Esophagus squamous epithelium (tissue), 5 donors: ENCODE data around the gene KCNMA1. TPM values are rescaled to one million over a fixed set of nuclear protein-coding genes. Genes with fewer than 3 reads are reported as not detected.

Experiments
- DNase-seq: peaks from one replicate; lab custom pipeline; 2025; lab: John Stamatoyannopoulos, UW
- H3K27ac ChIP-seq, 4 donors: fragments of 200-600 bp; sonication (generic); one replicate each; pipeline ENCODE4 v1.5.1; 2016 to 2019; ENCODE audit warnings: mild to moderate bottlenecking in 1 of 4
- H3K27me3 ChIP-seq, 4 donors: fragments of 200-600 bp; sonication (generic); 1 replicate in 3 of 4; 2 replicates in 1 of 4; pipeline versions ENCODE4 v1.5.1 to v1.6.0; 2017 to 2021; ENCODE audit warnings: antibody characterized with exemption in 1 of 4
- H3K36me3 ChIP-seq, 3 donors: fragments of 200-600 bp; sonication (generic); one replicate each; pipeline ENCODE4 v1.5.1; 2016 to 2019
- H3K4me1 ChIP-seq, 3 donors: fragments of 200-600 bp; sonication (generic); one replicate each; pipeline ENCODE4 v1.5.1; 2017 to 2019
- H3K4me3 ChIP-seq, 4 donors: fragments of 200-600 bp; sonication (generic); 1 replicate in 3 of 4; 2 replicates in 1 of 4; pipeline ENCODE4 v1.5.1; 2016 to 2019; ENCODE audit warnings: mild to moderate bottlenecking in 2 of 4, moderate library complexity in 1 of 4
- H3K9me3 ChIP-seq, 3 donors: fragments of 200-600 bp; sonication (generic); one replicate each; pipeline ENCODE4 v1.5.1; 2016 to 2019
- POLR2A ChIP-seq, 4 donors: fragments of 450-650 bp; IDR thresholded peaks; one replicate each; pipeline ENCODE4 v1.6.1; 2017; ENCODE audit warnings: antibody characterized with exemption in 4 of 4, mild to moderate bottlenecking in 4 of 4, moderate library complexity in 3 of 4
- WGBS, 2 donors: methylation state at CpG; one replicate each; pipeline ENCODE4 v1.1.5; 2018; 5-methylcytosine and 5-hydroxymethylcytosine counted together
- intact Hi-C: fragments of 100-400 bp; cut with DNase I; formaldehyde crosslinking; loops from one replicate; pipeline ENCODE4 v1.15.0; 2022
- total RNA-seq, 4 donors: library from RNA; depleted of rRNA; stranded (reverse); fragments of >200 nt; gene quantifications; one replicate each; pipeline ENCODE4 v1.1.0, GENCODE V29; 2016
- TF ChIP-seq, protein P1 (sequence below), 6 experiments: fragments of 450-650 bp in 4 of 6; fragments of 200-600 bp in 2 of 6; sonication (generic) in 2 of 6; IDR thresholded peaks; one replicate each; pipeline ENCODE4 v1.5.1; 2016 to 2019; ENCODE audit warnings: antibody characterized with exemption in 6 of 6, mild to moderate bottlenecking in 4 of 6, moderate library complexity in 4 of 6
- donor health status: DM: yes; HTN: yes; CAD: no.

KCNMA1 gene
- total RNA-seq, 4 donors from 2014 or later = 7.5 to 74.2 (median 18.0) TPM

DNA sequence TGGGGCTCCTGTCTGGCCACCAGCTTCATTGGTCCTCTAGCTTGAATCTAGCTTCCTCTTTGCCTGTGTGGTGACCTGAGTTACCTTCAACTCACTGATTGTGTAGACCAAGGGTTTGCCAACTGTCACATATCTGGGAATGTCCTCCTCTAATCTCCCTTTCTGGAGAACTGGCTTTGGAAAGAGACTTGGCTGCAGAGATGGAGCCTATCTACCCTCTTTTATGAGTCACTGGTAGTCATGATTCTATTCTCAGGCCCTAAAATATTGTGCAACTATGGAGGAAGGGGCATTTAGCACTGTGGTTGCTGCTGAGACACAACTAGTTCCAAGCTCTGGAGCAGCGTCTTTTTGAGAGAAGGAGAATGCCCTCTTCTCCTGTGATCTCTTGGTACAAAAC is 691.3 kb downstream of the KCNMA1 start:
- WGBS, 2 donors = 71 to 92% methylated on average over 1 of the region's 1 CpG
- intact Hi-C loops = no loop called here
- Histone ChIP-seq H3K36me3 (peaks cover 0 to 14% (median 0%) of the 10 kb centered on the region in 3 donors), H3K4me1 (no peaks in the 10 kb centered on the region), H3K4me3 (no peak overlapping the region), H3K27me3 (no peaks in the 10 kb centered on the region), H3K27ac (no peak overlapping the region), H3K9me3 (no peaks in the 10 kb centered on the region)
- no peak for TF ChIP-seq POLR2A (IDR thresholded peaks at IDR 0.05)
- TF ChIP-seq, protein P1, sequence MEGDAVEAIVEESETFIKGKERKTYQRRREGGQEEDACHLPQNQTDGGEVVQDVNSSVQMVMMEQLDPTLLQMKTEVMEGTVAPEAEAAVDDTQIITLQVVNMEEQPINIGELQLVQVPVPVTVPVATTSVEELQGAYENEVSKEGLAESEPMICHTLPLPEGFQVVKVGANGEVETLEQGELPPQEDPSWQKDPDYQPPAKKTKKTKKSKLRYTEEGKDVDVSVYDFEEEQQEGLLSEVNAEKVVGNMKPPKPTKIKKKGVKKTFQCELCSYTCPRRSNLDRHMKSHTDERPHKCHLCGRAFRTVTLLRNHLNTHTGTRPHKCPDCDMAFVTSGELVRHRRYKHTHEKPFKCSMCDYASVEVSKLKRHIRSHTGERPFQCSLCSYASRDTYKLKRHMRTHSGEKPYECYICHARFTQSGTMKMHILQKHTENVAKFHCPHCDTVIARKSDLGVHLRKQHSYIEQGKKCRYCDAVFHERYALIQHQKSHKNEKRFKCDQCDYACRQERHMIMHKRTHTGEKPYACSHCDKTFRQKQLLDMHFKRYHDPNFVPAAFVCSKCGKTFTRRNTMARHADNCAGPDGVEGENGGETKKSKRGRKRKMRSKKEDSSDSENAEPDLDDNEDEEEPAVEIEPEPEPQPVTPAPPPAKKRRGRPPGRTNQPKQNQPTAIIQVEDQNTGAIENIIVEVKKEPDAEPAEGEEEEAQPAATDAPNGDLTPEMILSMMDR (IDR thresholded peaks at IDR 0.05) = no peak
- no peak for DNase-seq

DNA sequence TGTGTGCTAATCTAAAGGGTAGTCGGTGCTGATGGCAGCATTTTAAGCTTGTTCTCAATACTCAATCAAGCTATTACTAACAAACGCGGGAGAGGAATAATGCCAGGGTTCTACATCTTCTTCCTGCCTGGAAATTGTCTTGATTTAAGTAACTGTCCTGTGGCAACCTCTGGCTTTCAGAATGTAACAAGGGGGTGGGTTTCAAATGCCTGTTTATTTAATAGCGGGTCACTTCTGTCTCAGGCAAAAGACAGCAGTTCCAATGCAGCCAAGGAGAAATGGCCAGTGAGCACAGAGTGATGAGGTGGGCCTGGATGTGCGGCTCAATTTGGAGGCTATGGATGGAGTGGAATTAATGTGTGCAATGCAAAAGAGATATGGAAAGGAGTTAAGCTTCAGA is 692.4 kb downstream of the KCNMA1 start:
- Histone ChIP-seq H3K4me1 (no peaks in the 10 kb centered on the region), H3K27ac (no peak overlapping the region), H3K9me3 (no peaks in the 10 kb centered on the region), H3K27me3 (no peaks in the 10 kb centered on the region), H3K4me3 (no peak overlapping the region), H3K36me3 (peaks cover 0 to 14% (median 0%) of the 10 kb centered on the region in 3 donors)
- no peak for DNase-seq
- intact Hi-C loops = no loop called here
- WGBS, 2 donors = 81% methylated on average over 5 of the region's 5 CpGs
- TF ChIP-seq, protein P1 (IDR thresholded peaks at IDR 0.05) = no peak
- no peak for TF ChIP-seq POLR2A (IDR thresholded peaks at IDR 0.05)

DNA sequence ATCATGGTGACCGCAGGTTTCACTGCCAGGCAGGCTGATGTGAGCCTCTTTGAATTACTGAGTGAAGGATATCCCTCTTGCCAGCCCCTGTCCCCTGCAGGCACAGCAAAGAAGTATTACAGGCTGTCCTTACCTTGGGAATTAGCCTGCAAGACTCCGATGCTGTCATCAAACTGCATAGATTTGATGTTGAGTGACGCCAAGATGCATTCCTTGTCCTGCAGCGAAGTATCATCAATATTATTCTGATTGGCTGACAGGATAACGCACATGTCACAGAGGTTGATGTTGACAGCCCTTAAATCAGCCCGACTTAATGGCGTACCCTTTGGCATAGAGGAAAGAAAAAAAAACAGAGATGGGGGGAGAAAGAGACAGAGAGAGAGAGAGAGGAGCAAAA is 693.0 kb downstream of the KCNMA1 start:
- Histone ChIP-seq H3K9me3 (no peaks in the 10 kb centered on the region), H3K27me3 (no peaks in the 10 kb centered on the region), H3K27ac (no peak overlapping the region), H3K4me1 (no peaks in the 10 kb centered on the region), H3K4me3 (no peak overlapping the region), H3K36me3 (peaks cover 0 to 14% (median 0%) of the 10 kb centered on the region in 3 donors)
- intact Hi-C loops = no loop called here
- DNase-seq = no peak
- WGBS, 2 donors = 88% methylated on average over 6 to 7 of the region's 7 CpGs
- TF ChIP-seq, protein P1 (IDR thresholded peaks at IDR 0.05) = no peak
- TF ChIP-seq POLR2A (IDR thresholded peaks at IDR 0.05) = no peak

DNA sequence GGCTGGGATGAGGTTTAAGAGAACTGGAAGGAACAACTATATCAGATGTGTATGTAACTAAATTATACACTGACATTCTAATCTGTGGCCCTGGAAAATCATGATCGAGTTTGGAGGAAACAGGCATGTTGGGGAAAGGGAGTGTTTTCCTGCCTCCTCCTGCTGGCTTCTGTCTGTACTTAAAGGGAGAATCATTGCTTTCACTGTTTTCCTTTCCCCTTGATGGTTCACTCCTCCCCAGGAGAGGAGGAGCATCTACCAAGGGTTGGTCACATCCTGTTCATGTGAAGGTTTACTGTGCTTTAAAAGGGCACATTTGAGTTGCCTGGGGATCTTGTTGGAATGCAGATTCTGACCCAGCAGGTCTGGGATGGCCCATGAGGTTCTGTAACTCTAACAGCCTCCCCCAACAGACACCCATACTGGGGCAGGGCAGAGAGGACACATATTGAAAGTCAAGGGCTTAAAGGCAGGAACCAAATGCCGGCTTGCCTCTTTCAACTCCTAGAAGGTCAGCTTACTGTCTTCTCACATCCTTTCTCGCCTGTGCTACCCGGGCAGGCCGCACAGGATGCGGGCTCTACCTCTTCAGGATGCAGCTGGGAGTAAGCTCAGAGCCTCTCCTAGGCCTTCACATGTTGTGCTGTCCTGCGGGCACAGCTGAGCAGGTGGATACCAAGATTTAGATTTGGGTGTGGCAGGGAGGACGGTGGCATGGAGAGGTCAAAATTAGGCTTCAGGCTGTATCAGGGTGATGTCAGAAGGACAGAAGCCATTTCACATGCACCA is 694.8 kb downstream of the KCNMA1 start:
- TF ChIP-seq, protein P1 (IDR thresholded peaks at IDR 0.05) = no peak
- no peak for TF ChIP-seq POLR2A (IDR thresholded peaks at IDR 0.05)
- intact Hi-C loops = no loop called here

DNA sequence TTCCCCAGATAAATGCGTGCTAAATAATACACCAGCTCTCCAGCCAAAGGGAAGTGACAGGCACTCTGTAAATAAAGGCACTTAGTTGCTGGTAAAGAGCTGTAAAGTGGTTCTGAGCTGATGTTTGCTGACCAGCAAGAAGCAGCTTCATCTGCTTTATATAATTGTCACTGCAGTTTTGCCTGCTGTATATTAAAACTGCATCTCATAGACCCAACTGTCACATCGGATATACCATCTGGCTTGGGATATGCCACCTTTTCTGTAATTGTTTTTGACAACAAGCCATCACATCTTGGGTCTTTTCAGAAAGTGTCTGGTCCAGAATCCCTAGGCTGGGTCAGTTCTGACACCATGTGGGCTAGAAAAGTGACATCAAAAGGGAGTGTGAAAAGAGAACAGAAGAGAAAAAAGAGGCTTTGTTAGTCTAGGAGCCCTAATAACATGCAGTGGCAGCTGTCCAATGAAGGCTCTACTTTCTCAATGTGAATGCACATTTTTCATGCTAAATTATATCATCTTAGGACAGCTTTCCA is 697.6 kb downstream of the KCNMA1 start:
- DNase-seq = no peak
- no peak for TF ChIP-seq POLR2A (IDR thresholded peaks at IDR 0.05)
- TF ChIP-seq, protein P1 (IDR thresholded peaks at IDR 0.05) = no peak
- Histone ChIP-seq H3K36me3 (peaks cover 0 to 14% (median 0%) of the 10 kb centered on the region in 3 donors), H3K9me3 (no peaks in the 10 kb centered on the region), H3K4me1 (no peaks in the 10 kb centered on the region), H3K27ac (no peak overlapping the region), H3K27me3 (no peaks in the 10 kb centered on the region), H3K4me3 (no peak overlapping the region)
- 62 to 79% methylated on average over 2 of the region's 2 CpGs for WGBS, 2 donors
- intact Hi-C loops = no loop called here

More for the DNA sequence above, 694.8 kb downstream of the KCNMA1 start:
- Histone ChIP-seq H3K27me3 (no peaks in the 10 kb centered on the region), H3K36me3 (peaks cover 0 to 14% (median 0%) of the 10 kb centered on the region in 3 donors), H3K27ac (no peak overlapping the region), H3K9me3 (no peaks in the 10 kb centered on the region), H3K4me3 (no peak overlapping the region), H3K4me1 (no peaks in the 10 kb centered on the region)
- DNase-seq = no peak
- 65 to 71% methylated on average over 7 to 8 of the region's 8 CpGs for WGBS, 2 donors
